Measurements from ENCODE around the gene EHBP1L1. TPM values are rescaled to one million over a fixed set of nuclear protein-coding genes. Genes with fewer than 3 reads are reported as not detected.

Gene EHBP1L1
- total and polyA plus RNA-seq, 4 experiments from 2014 or later = 8.9 to 154 (median 87.9) TPM

DNA sequence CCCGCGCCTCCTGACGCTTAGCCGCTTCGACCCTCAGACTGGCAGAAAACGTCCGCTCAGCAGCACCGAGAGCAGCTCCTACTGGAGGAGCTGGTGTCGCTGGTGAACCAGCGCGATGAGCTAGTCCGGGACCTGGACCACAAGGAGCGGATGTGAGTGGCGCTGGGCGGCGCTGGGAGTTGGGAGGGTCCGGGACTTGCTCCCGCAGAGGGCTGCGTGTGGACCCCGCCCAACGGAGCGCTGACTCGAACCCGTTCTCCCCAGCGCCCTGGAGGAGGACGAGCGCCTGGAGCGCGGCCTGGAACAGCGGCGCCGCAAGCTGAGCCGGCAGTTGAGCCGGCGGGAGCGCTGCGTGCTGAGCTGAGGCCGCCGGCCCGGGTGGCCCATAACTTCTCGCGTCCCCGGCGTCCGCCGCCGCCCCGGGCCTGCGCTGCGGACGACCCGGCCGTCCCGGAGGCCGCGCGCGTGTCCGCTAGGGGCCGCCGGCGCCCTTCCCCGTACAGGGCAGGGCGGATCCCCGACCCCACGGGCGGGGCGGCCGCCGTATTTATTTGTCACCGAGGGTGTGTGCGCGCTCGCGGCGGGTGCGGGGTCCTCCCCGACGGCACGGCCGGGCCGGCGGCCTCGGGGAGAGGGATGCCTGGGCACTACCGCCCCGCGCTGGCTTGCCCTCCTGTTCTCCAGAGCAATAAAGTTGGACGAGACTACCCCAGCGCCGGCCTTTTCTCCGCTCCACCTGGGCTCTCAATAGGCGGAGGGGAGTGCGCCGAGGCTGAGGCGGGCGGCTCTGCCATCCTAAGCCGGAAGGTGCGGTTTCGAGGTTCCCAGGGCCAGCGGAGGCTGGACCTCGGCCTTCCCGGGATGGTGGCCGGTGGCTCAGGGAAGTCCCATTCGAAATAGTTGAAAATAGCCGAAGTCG, 16.3 kb downstream of the EHBP1L1 start:
- Histone ChIP-seq H3K9me3 (ENCODE audit: control insufficient read depth in 1 of 2, low read length in 2 of 2) (no peaks in the 10 kb centered on the region), H3K4me1 (ENCODE audit: insufficient read depth, low read length) (peaks cover 44% of the 10 kb centered on the region), H3K27ac (ENCODE audit: low read depth, low read length) (no peak overlapping the region), H3K4me3 (ENCODE audit: low read length in 2 of 2) (no peak overlapping the region), H3K27me3 (ENCODE audit: insufficient read depth, low read length) (no peaks in the 10 kb centered on the region), H3K36me3 (ENCODE audit: insufficient read depth, low read length) (peaks cover 13% of the 10 kb centered on the region)
- intact Hi-C loops (cut with micrococcal nuclease) = no loop called here
- Mint-ChIP-seq H3K4me1 (peaks cover 16 to 51% (median 26%) of the 10 kb centered on the region in 4 donors), H3K9me3 (no peaks in the 10 kb centered on the region), H3K36me3 (peaks cover 7 to 24% of the 10 kb centered on the region in 2 donors), H3K4me3 (no peak overlapping the region), H3K27me3 (no peaks in the 10 kb centered on the region), H3K27ac (no peak overlapping the region)
- CTCF ChIA-PET (ENCODE audit: partially characterized antibody) = interaction anchor here (1.0 to 5.1 kb wide), 13 partner anchors 12 to 67 kb away, joined by 3 to 57 read pairs (median 11); partner anchors contain the start of genes EHBP1L1, FAM89B, PCNX3 and SCYL1
- POLR2A ChIA-PET (ENCODE audit: partially characterized antibody) = interaction anchor here (1.3 to 7.4 kb wide), 8 partner anchors 13 to 86 kb away, joined by 3 to 118 read pairs (median 26); partner anchors contain the start of genes EHBP1L1 and FAM89B
- DNase-seq = no peak

GRCh38 chr11:65592858-65593517, 17.1 kb downstream of the EHBP1L1 start:
- H3K36me3 Mint-ChIP-seq = peaks cover 7 to 27% of the 10 kb centered on the region in 2 donors
- H3K4me3 Mint-ChIP-seq = no peak overlapping the region
- peaks cover 12 to 43% (median 18%) of the 10 kb centered on the region in 4 donors for H3K4me1 Mint-ChIP-seq
- Histone ChIP-seq H3K36me3 (ENCODE audit: insufficient read depth, low read length) (peaks cover 18% of the 10 kb centered on the region), H3K9me3 (ENCODE audit: control insufficient read depth in 1 of 2, low read length in 2 of 2) (no peaks in the 10 kb centered on the region), H3K27me3 (ENCODE audit: insufficient read depth, low read length) (no peaks in the 10 kb centered on the region), H3K4me3 (ENCODE audit: low read length in 2 of 2) (no peak overlapping the region), H3K27ac (ENCODE audit: low read depth, low read length) (no peak overlapping the region), H3K4me1 (ENCODE audit: insufficient read depth, low read length) (peaks cover 37% of the 10 kb centered on the region)
- ChIA-PET CTCF (ENCODE audit: partially characterized antibody) (interaction anchor here (0.6 to 5.1 kb wide), 23 partner anchors 8 to 679 kb away, joined by 3 to 57 read pairs (median 6); partner anchors contain the start of genes EHBP1L1, FAM89B, PCNX3 and SCYL1), POLR2A (ENCODE audit: partially characterized antibody) (interaction anchor here (0.8 to 6.0 kb wide), 14 partner anchors 14 to 335 kb away, joined by 3 to 79 read pairs (median 4); partner anchors contain the start of genes EHBP1L1, FAM89B, NEAT1 and RELA)
- no peak for DNase-seq
- no peaks in the 10 kb centered on the region for H3K9me3 Mint-ChIP-seq
- H3K27me3 Mint-ChIP-seq = no peaks in the 10 kb centered on the region
- no peak overlapping the region for H3K27ac Mint-ChIP-seq
- intact Hi-C loops (cut with micrococcal nuclease) = loop anchor here (1.0 kb wide), 1 partner anchor 53 kb away; no protein-coding TSS in a partner anchor

DNA sequence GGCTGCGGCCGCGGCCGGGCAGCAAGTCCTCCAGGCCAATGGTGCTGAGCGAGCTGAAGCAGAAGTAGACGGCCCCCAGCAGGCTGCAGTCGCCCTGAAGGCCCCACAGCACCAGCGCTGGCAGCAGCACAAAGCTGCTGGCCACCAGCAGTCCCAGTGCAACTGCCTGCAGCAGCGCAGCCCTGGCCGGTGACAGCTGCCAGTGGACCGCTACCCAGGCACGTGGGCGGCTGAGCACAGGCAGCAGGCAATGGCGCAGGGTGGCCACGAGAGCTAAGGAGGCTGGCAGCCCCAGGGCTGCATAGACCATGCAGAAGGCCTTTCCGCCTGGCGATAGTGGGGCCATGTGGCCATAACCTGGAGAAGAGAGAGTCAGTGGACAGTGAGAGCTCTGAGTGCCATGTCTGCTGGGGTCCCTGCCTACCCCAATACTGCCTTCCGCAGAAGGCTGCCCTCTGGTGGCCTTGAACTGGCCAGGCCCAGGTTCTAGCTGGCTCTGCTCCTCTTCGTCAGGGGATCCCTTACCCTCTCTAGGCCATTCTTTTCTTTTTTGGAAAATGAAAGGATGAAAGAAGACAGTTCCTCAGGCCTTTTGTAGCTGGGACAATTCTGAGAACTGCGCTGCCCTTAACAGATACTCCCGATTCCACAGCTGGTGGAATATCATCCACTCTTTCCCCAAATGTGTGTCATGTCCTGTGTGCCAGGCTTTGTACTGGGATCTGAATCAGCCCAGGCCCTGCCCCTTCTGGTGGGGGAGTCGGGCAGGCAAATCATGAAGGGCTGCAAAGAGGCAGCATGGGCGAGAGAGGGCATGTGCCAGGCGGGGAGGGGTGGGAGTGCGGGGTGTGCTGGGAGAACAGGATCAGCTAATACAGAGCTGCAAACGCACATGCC, 17.9 kb downstream of the EHBP1L1 start:
- Histone ChIP-seq H3K27ac (ENCODE audit: low read depth, low read length) (no peak overlapping the region), H3K9me3 (ENCODE audit: control insufficient read depth in 1 of 2, low read length in 2 of 2) (no peaks in the 10 kb centered on the region), H3K27me3 (ENCODE audit: insufficient read depth, low read length) (no peaks in the 10 kb centered on the region), H3K36me3 (ENCODE audit: insufficient read depth, low read length) (peaks cover 25% of the 10 kb centered on the region), H3K4me3 (ENCODE audit: low read length in 2 of 2) (no peak overlapping the region), H3K4me1 (ENCODE audit: insufficient read depth, low read length) (peaks cover 29% of the 10 kb centered on the region)
- ChIA-PET CTCF (ENCODE audit: partially characterized antibody) (interaction anchor here (0.6 to 5.1 kb wide), 30 partner anchors 9 to 678 kb away, joined by 3 to 57 read pairs (median 4); partner anchors contain the start of genes EHBP1L1, FAM89B, PCNX3 and SCYL1), POLR2A (ENCODE audit: partially characterized antibody) (interaction anchor here (0.7 to 6.0 kb wide), 18 partner anchors 9 to 334 kb away, joined by 3 to 79 read pairs (median 4); partner anchors contain the start of genes EHBP1L1, FAM89B, MAP3K11 and NEAT1)
- Mint-ChIP-seq H3K27me3 (no peaks in the 10 kb centered on the region), H3K4me1 (peaks cover 7 to 35% (median 11%) of the 10 kb centered on the region in 4 donors), H3K36me3 (peaks cover 7 to 24% of the 10 kb centered on the region in 2 donors), H3K4me3 (no peak overlapping the region), H3K9me3 (no peaks in the 10 kb centered on the region), H3K27ac (peak overlapping the region in 2 of 7 donors; percentile 10 to 42)
- peak in 4 of 5 donors; percentile 26 to 34 (median 28) for DNase-seq
- intact Hi-C loops (cut with micrococcal nuclease) = loop anchor here (1.0 kb wide), 1 partner anchor 53 kb away; no protein-coding TSS in a partner anchor

DNA sequence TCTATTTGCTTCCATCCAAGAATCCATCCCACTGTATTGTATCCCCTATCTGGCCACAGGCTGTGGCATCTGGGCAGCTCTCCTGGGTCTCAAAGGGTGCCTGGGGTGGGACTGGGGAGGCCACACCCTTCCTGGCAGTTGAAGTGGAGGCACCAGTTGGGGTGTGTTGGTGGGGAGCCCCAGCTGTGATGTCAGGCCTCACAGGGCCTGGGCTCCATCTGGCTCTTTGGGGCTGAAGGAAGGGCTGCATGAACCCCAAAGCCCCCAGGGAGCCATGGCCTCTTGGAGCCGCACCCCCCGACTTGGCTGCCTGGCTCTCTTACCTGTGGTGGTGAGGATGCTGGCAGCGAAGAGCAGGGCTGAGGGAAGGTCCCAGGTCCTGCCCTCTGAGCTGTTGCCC, 19.3 kb downstream of the EHBP1L1 start:
- peaks cover 7 to 28% of the 10 kb centered on the region in 2 donors for H3K36me3 Mint-ChIP-seq
- H3K4me3 ChIP-seq (ENCODE audit: low read length in 2 of 2) = no peak overlapping the region
- H3K4me1 ChIP-seq (ENCODE audit: insufficient read depth, low read length) = peaks cover 27% of the 10 kb centered on the region
- peaks cover 7 to 30% (median 10%) of the 10 kb centered on the region in 4 donors for H3K4me1 Mint-ChIP-seq
- ChIA-PET CTCF (ENCODE audit: partially characterized antibody) (interaction anchor here (0.9 to 5.1 kb wide), 5 partner anchors 9 to 54 kb away, joined by 3 to 57 read pairs (median 7); partner anchors contain the start of gene PCNX3), POLR2A (ENCODE audit: partially characterized antibody) (interaction anchor here (0.8 to 6.0 kb wide), 8 partner anchors 7 to 90 kb away, joined by 3 to 79 read pairs (median 4); partner anchors contain the start of genes EHBP1L1, MAP3K11 and PCNX3)
- no peak overlapping the region for H3K27ac ChIP-seq (ENCODE audit: low read depth, low read length)
- H3K27ac Mint-ChIP-seq = peak overlapping the region in 4 of 7 donors; percentile 13 to 93 (median 78)
- peak overlapping the region in 2 of 8 donors; percentile 41 to 43 for H3K4me3 Mint-ChIP-seq
- no peak for DNase-seq
- H3K9me3 Mint-ChIP-seq = no peaks in the 10 kb centered on the region
- H3K36me3 ChIP-seq (ENCODE audit: insufficient read depth, low read length) = peaks cover 23% of the 10 kb centered on the region
- H3K27me3 Mint-ChIP-seq = no peaks in the 10 kb centered on the region
- H3K9me3 ChIP-seq (ENCODE audit: control insufficient read depth in 1 of 2, low read length in 2 of 2) = no peaks in the 10 kb centered on the region
- no peaks in the 10 kb centered on the region for H3K27me3 ChIP-seq (ENCODE audit: insufficient read depth, low read length)
- intact Hi-C loops (cut with micrococcal nuclease) = no loop called here

DNA sequence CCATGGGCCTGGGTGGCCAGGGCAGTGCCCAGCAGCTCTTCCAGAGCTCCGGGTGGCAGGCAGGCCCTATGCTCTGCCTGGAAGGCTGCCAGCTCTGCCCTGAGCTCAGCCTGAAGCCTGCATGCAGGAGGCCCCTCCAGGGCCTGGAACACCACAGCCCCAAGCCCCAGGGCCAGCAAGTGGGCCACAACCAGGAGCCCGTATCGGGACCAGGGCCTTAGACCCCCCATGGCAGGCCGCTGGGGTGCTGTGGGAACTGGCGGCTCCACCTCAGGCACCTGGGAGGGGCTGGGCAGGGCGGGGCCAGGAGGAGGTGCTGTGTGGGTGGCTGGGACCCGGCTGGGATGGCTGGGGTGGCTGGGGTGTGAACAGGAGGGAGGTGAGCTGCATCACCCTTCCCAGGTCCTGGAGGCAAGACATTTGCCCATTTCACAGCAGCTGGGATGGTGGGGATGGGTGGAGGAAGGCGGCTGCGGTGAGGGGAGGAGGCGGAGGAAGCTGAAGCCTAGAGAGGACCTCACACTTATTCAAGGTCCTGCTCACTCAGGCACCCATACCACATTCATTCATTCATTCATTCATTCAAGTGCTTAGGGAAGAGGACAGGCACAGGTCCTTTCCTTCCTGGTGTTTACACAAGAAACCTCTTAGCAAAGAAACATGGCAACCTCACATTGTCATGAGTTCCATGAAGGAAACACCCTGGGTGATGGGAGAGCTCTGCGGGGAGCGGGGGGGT, 19.9 kb downstream of the EHBP1L1 start, which contains the start of gene KCNK7:
Gene KCNK7 (minus strand): TSS at position 258 of the 739 bp plus-strand sequence. CDS start 28 bp downstream, at position 230.
- Mint-ChIP-seq H3K27me3 (no peaks in the 10 kb centered on the region), H3K4me3 (peak within 1 kb of the TSS in 4 of 8 donors; percentile 21 to 43 (median 40)), H3K27ac (peak within 1 kb of the TSS in 5 of 7 donors; percentile 15 to 93 (median 77)), H3K9me3 (no peaks in the 10 kb centered on the region), H3K36me3 (peaks cover 3 to 25% of the 10 kb centered on the region in 2 donors), H3K4me1 (peaks cover 7 to 30% (median 10%) of the 10 kb centered on the region in 4 donors)
- Histone ChIP-seq H3K27ac (ENCODE audit: low read depth, low read length) (no peak within 1 kb of the TSS), H3K27me3 (ENCODE audit: insufficient read depth, low read length) (no peaks in the 10 kb centered on the region), H3K4me3 (ENCODE audit: low read length in 2 of 2) (no peak within 1 kb of the TSS), H3K4me1 (ENCODE audit: insufficient read depth, low read length) (peaks cover 27% of the 10 kb centered on the region), H3K36me3 (ENCODE audit: insufficient read depth, low read length) (peaks cover 18% of the 10 kb centered on the region), H3K9me3 (ENCODE audit: control insufficient read depth in 1 of 2, low read length in 2 of 2) (no peaks in the 10 kb centered on the region)
- CTCF ChIA-PET (ENCODE audit: partially characterized antibody) = interaction anchor here (0.9 to 5.1 kb wide), 3 partner anchors 9 to 55 kb away, joined by 3 to 57 read pairs (median 4); no protein-coding TSS in a partner anchor
- POLR2A ChIA-PET (ENCODE audit: partially characterized antibody) = interaction anchor here (0.8 to 6.0 kb wide), 8 partner anchors 8 to 91 kb away, joined by 3 to 79 read pairs (median 4); partner anchors contain the start of genes EHBP1L1, MAP3K11 and PCNX3
- no peak for DNase-seq
- intact Hi-C loops (cut with micrococcal nuclease) = no loop called here

Data from CD4-positive, alpha-beta memory T cell (primary cell).